NB4 (cell line): ENCODE data around the gene TNFAIP2.

Source experiments
- POLR2A ChIP-seq: IDR thresholded peaks from 2 replicates; pipeline ENCODE4 v1.6.1; 2011; ENCODE audit warnings: mild to moderate bottlenecking; ENCODE audit not compliant: insufficient read length; ENCODE audit errors: extremely low read depth
- TF ChIP-seq, protein P1 (sequence below): IDR thresholded peaks from 2 replicates; pipeline ENCODE4 v1.6.1; 2011; ENCODE audit warnings: low read depth, low read length
- TF ChIP-seq, protein P2 (sequence below): IDR thresholded peaks from one replicate; pipeline ENCODE4 v1.5.1; 2012; ENCODE audit warnings: low read depth, low read length

DNA sequence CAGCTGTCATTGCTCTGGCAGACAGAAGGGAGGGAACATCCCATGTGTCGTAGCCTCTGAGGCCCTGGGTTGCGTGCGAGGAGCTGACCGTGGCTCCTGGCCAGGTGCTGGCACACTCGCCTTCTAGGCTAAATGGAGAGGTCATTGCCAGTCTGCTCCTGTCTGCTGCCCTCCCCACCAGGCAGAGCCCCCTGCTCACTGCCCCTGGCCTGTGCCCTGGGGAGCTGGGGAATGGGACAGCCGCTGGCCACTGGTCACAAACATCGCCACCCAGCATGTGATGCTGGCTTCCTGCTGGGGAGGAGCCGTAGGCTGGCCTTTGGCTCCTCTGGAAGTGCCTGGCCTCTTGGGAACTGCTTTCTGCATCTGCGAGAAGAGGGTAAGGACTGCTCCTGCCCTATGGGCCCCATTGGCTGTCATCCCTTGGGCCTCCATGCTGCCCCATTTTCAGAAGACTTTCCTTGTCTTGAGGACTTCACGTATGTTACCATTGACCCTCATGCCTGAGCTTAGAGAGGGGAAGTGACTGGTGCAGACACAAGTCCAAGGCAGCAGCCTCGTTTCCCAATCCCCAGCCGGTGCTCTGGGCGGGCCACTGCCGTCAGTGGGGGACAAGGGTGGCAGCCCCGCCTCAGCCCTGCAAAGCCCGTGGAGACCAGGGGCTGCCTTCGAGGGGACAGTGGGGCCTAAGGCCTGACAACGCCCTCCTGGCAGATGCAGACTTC is 2.0 kb upstream of the TNFAIP2 start:
- TF ChIP-seq, protein P1, sequence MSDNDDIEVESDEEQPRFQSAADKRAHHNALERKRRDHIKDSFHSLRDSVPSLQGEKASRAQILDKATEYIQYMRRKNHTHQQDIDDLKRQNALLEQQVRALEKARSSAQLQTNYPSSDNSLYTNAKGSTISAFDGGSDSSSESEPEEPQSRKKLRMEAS = peak; percentile 50; the same call in 1 of the 2 replicates
- TF ChIP-seq, protein P2, sequence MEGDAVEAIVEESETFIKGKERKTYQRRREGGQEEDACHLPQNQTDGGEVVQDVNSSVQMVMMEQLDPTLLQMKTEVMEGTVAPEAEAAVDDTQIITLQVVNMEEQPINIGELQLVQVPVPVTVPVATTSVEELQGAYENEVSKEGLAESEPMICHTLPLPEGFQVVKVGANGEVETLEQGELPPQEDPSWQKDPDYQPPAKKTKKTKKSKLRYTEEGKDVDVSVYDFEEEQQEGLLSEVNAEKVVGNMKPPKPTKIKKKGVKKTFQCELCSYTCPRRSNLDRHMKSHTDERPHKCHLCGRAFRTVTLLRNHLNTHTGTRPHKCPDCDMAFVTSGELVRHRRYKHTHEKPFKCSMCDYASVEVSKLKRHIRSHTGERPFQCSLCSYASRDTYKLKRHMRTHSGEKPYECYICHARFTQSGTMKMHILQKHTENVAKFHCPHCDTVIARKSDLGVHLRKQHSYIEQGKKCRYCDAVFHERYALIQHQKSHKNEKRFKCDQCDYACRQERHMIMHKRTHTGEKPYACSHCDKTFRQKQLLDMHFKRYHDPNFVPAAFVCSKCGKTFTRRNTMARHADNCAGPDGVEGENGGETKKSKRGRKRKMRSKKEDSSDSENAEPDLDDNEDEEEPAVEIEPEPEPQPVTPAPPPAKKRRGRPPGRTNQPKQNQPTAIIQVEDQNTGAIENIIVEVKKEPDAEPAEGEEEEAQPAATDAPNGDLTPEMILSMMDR = no peak
- no peak for TF ChIP-seq POLR2A
